ENCODE results near the gene THBS3.
"Not testable (repeated sequence)": the region's sequence is repeated elsewhere in the genome, so short reads cannot be mapped to it uniquely, and the experiment has no call there.

Gene THBS3

GRCh38 chr1:155206891-155207805 lies 549 bp downstream of the THBS3 start:
- DNase-seq = peak; percentile 63

- DNase-seq = no peak
Measured at GRCh38 chr1:155205969-155206593, 1.6 kb downstream of the THBS3 start.

GRCh38 chr1:155205035-155205434 lies 2.7 kb downstream of the THBS3 start:
- DNase-seq = no peak

- DNase-seq = no peak
Measured at GRCh38 chr1:155202731-155203515, 4.8 kb downstream of the THBS3 start.

- DNase-seq = no peak
Measured at GRCh38 chr1:155202198-155202597, 5.5 kb downstream of the THBS3 start.

- DNase-seq = no peak
Measured at GRCh38 chr1:155200920-155201319, 6.8 kb downstream of the THBS3 start.

GRCh38 chr1:155199792-155200191 lies 7.9 kb downstream of the THBS3 start:
- no peak for DNase-seq

GRCh38 chr1:155198547-155198906 lies 9.2 kb downstream of the THBS3 start:
- DNase-seq = no peak

- no peak for DNase-seq
Measured at GRCh38 chr1:155197901-155198546, 9.7 kb downstream of the THBS3 start.

GRCh38 chr1:155196893-155197638 lies 10.6 kb downstream of the THBS3 start:
- no peak for DNase-seq

- no peak for DNase-seq
Measured at GRCh38 chr1:155196103-155196892, 11.4 kb downstream of the THBS3 start.

GRCh38 chr1:155195201-155196102 lies 12.2 kb downstream of the THBS3 start:
- DNase-seq = no peak

- not testable (repeated sequence) for DNase-seq
Measured at GRCh38 chr1:155193991-155194240, 13.8 kb downstream of the THBS3 start.

GRCh38 chr1:155193275-155193990 lies 14.3 kb downstream of the THBS3 start:
- peak; percentile 85 for DNase-seq

GRCh38 chr1:155192346-155193274 lies 15.1 kb downstream of the THBS3 start:
- DNase-seq = no peak

GRCh38 chr1:155191904-155192303 lies 15.8 kb downstream of the THBS3 start:
- DNase-seq = no peak

- DNase-seq = not testable (repeated sequence)
Measured at GRCh38 chr1:155189926-155190325, 17.8 kb downstream of the THBS3 start.

- no peak for DNase-seq
Measured at GRCh38 chr1:155188268-155188667, 19.4 kb downstream of the THBS3 start.

GRCh38 chr1:155187456-155187891 lies 20.2 kb downstream of the THBS3 start:
- no peak for DNase-seq

Measured in inflammatory macrophage treated with lipopolysaccharide for 4 hours (primary cell).